Parathyroid adenoma (tissue), 2 donors: Measurements from ENCODE around the gene CFAP52.

Source experiments
- H2AFZ ChIP-seq: fragments of 300-600 bp; sonication (generic); one replicate; pipeline ENCODE4 v1.7.0; 2017; ENCODE audit warnings: antibody characterized with exemption, mild to moderate bottlenecking
- H3K27ac ChIP-seq: fragments of 300-600 bp; sonication (generic); one replicate; pipeline ENCODE4 v1.7.0; 2017
- H3K27me3 ChIP-seq: fragments of 300-600 bp; sonication (generic); one replicate; pipeline ENCODE4 v1.7.0; 2017; ENCODE audit warnings: low read length; ENCODE audit not compliant: control insufficient read depth, insufficient read depth
- H3K36me3 ChIP-seq: fragments of 300-600 bp; sonication (generic); one replicate; pipeline ENCODE4 v1.7.0; 2017; ENCODE audit warnings: low read length; ENCODE audit not compliant: control insufficient read depth, insufficient read depth
- H3K4me1 ChIP-seq: fragments of 300-600 bp; sonication (generic); one replicate; pipeline ENCODE4 v1.7.0; 2017; ENCODE audit warnings: control low read depth
- H3K4me2 ChIP-seq: fragments of 300-600 bp; sonication (generic); one replicate; pipeline ENCODE4 v1.7.0; 2017; ENCODE audit warnings: low read length
- H3K4me3 ChIP-seq: fragments of 300-600 bp; sonication (generic); one replicate; pipeline ENCODE4 v1.7.0; 2017; ENCODE audit warnings: low read depth, low read length
- H3K79me2 ChIP-seq: fragments of 300-600 bp; sonication (generic); one replicate; pipeline ENCODE4 v1.7.0; 2017; ENCODE audit warnings: control low read depth
- H3K9ac ChIP-seq: fragments of 300-600 bp; sonication (generic); one replicate; pipeline ENCODE4 v1.7.0; 2017; ENCODE audit warnings: mild to moderate bottlenecking
- H3K9me3 ChIP-seq: fragments of 300-600 bp; sonication (generic); one replicate; pipeline ENCODE4 v1.7.0; 2017; ENCODE audit warnings: low read length; ENCODE audit not compliant: control insufficient read depth
- CTCF ChIP-seq: fragments of 300-600 bp; sonication (generic); IDR thresholded peaks from one replicate; pipeline ENCODE4 v1.7.0; 2017; ENCODE audit warnings: antibody characterized with exemption, mild to moderate bottlenecking
- donor health status: primary hyperparathyroidism.

Gene CFAP52, protein sequence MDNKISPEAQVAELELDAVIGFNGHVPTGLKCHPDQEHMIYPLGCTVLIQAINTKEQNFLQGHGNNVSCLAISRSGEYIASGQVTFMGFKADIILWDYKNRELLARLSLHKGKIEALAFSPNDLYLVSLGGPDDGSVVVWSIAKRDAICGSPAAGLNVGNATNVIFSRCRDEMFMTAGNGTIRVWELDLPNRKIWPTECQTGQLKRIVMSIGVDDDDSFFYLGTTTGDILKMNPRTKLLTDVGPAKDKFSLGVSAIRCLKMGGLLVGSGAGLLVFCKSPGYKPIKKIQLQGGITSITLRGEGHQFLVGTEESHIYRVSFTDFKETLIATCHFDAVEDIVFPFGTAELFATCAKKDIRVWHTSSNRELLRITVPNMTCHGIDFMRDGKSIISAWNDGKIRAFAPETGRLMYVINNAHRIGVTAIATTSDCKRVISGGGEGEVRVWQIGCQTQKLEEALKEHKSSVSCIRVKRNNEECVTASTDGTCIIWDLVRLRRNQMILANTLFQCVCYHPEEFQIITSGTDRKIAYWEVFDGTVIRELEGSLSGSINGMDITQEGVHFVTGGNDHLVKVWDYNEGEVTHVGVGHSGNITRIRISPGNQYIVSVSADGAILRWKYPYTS

GRCh38 chr17:9576521-9577372, at the start of gene CFAP52:
Gene CFAP52, plus strand, starts transcription at chr17:9576642. Its CDS starts 54 bp downstream, at chr17:9576696.
- no peaks in the 10 kb centered on the region for H3K36me3 ChIP-seq
- no peaks in the 10 kb centered on the region for H3K9me3 ChIP-seq
- no peaks in the 10 kb centered on the region for H3K4me1 ChIP-seq
- H3K4me3 ChIP-seq: peak within 1 kb of the TSS; percentile 70
- peak within 1 kb of the TSS; percentile 88 for H2AFZ ChIP-seq
- H3K27ac ChIP-seq: peak within 1 kb of the TSS; percentile 26
- peak within 1 kb of the TSS; percentile 54 for H3K4me2 ChIP-seq
- no peaks in the 10 kb centered on the region for H3K27me3 ChIP-seq
- no peak within 1 kb of the TSS for H3K9ac ChIP-seq
- H3K79me2 ChIP-seq: peaks cover 2% of the 10 kb centered on the region
- TF ChIP-seq CTCF: peak; percentile 56

DNA sequence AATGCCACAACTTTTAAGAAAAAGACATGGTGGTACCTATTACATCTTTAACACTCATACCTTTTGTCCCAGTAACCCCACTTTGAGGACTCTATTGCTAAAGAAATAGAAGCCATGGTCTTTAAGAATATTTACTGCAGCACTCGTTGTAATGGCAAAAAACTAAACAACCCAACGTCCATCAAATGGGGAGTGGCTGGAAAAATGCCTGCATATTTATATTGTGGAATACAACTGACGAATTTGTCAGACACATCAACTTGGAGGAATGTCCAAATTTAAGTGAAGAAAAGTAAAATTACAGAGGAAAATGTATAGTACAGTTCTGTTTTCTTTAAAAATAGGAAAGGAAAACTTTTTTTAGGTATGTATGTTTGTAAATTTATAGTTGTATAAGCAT, 48.7 kb upstream of the CFAP52 start:
- H3K27me3 ChIP-seq: no peaks in the 10 kb centered on the region
- H3K4me3 ChIP-seq: no peak overlapping the region
- no peak overlapping the region for H2AFZ ChIP-seq
- no peak overlapping the region for H3K4me2 ChIP-seq
- no peak overlapping the region for H3K27ac ChIP-seq
- no peaks in the 10 kb centered on the region for H3K9me3 ChIP-seq
- no peak overlapping the region for H3K9ac ChIP-seq
- H3K36me3 ChIP-seq: no peaks in the 10 kb centered on the region
- no peak for TF ChIP-seq CTCF
- H3K79me2 ChIP-seq: peaks cover 7% of the 10 kb centered on the region
- H3K4me1 ChIP-seq: no peaks in the 10 kb centered on the region

DNA sequence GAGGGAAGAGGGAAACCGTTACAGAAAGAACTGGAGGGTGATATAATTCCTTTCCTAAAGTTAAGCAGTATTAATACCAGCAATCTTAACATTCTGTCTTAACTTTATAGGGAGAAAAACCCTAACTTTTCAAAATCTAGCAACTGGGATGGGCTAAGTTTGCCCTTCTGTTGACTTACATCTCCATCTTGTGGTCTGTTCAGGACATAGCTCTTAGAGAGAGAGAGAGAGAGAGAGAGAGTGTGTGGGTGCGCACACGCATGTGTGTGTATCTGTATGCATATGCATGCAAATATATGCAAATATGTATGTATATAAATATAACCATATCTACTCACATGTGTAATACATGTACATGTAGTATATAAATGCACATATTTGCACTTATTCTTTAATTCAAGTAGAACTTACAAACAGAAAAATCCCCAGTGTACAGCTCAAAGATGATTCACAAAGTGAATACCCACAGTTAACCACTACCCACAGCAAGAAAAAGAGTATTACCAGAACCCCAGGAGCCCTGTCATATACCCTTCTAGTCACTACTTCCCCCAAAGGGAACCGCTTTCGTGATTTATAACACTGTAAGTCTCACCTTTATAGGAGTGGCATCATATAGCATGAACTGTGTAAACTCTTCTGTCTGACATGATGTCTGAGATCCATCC, 47.3 kb upstream of the CFAP52 start:
- no peak overlapping the region for H3K4me2 ChIP-seq
- no peaks in the 10 kb centered on the region for H3K36me3 ChIP-seq
- H3K79me2 ChIP-seq: peaks cover 7% of the 10 kb centered on the region
- H3K9me3 ChIP-seq: no peaks in the 10 kb centered on the region
- H3K27ac ChIP-seq: no peak overlapping the region
- H3K4me1 ChIP-seq: no peaks in the 10 kb centered on the region
- no peaks in the 10 kb centered on the region for H3K27me3 ChIP-seq
- TF ChIP-seq CTCF: no peak
- no peak overlapping the region for H3K4me3 ChIP-seq
- no peak overlapping the region for H2AFZ ChIP-seq
- no peak overlapping the region for H3K9ac ChIP-seq

- peaks cover 2% of the 10 kb centered on the region for H3K79me2 ChIP-seq
- no peak overlapping the region for H3K4me2 ChIP-seq
- no peaks in the 10 kb centered on the region for H3K4me1 ChIP-seq
- no peaks in the 10 kb centered on the region for H3K27me3 ChIP-seq
- no peaks in the 10 kb centered on the region for H3K36me3 ChIP-seq
- no peak overlapping the region for H2AFZ ChIP-seq
- H3K9me3 ChIP-seq: no peaks in the 10 kb centered on the region
- no peak overlapping the region for H3K9ac ChIP-seq
- H3K4me3 ChIP-seq: no peak overlapping the region
- TF ChIP-seq CTCF: no peak
- H3K27ac ChIP-seq: no peak overlapping the region
Measured at GRCh38 chr17:9531034-9531433, 45.4 kb upstream of the CFAP52 start.
